HG03565 (cell line): ENCODE measurements around the gene PTP4A1.
"Not testable (repeated sequence)": the region's sequence is repeated elsewhere in the genome, so short reads cannot be mapped to it uniquely, and the experiment has no call there.

Experiments
- ATAC-seq: cut with Tn5 transposase; IDR thresholded peaks from one replicate; pipeline ENCODE4 v1.9.1; 2021; ENCODE audit warnings: mild to moderate bottlenecking, moderate library complexity; ENCODE audit not compliant: unreplicated experiment

The PTP4A1 gene

GRCh38 chr6:63581355-63582013 lies 9.2 kb downstream of the PTP4A1 start:
- no peak for ATAC-seq

GRCh38 chr6:63582579-63583231 lies 10.4 kb downstream of the PTP4A1 start:
- ATAC-seq: no peak

- ATAC-seq: no peak
These were observed 11.8 kb downstream of the PTP4A1 start for GRCh38 chr6:63584125-63584514.

DNA sequence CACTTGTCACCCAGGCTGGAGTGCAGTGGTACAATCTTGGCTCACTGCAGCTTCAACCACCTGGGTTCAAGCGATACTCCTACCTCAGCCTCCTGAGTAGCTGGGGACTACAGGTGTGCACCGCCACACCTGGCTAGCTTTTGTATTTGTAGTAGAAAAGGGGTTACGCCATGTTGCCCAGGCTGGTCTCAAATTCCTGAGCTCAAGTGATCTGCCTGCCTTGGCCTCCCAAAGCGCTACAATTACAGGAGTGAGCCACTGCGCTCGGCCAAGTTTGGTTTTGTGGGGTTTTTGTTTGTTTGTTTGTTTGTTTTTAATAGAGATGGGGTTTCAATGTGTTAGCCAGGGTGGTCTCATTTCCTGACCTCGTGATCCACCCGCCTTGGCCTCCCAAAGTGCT lies 12.3 kb downstream of the PTP4A1 start:
- no peak for ATAC-seq

GRCh38 chr6:63585652-63586051 lies 13.4 kb downstream of the PTP4A1 start:
- not testable (repeated sequence) for ATAC-seq

DNA sequence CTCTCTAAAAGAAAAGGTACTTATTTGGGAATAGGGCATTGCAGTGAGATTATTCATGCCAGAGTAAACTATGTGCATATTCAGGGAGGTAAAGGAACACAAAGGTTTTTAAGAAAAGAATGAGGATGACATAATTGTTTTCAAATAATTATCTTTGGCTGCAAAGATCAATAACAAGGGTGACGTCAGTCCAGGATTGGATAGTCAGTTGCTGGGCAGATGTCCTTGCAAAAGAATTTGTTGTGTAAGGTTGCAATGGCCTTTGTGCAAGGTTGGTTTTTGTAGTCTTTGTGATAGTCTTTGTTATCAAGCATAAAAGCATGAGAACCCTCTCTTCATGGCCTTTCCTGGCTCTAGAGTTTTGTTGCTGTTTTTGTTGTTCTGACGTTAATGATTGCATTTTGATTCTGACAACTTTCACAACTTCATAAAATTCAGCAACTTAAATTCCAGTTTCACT lies 17.7 kb downstream of the PTP4A1 start:
- no peak for ATAC-seq

GRCh38 chr6:63592886-63593285 lies 20.6 kb downstream of the PTP4A1 start:
- no peak for ATAC-seq

DNA sequence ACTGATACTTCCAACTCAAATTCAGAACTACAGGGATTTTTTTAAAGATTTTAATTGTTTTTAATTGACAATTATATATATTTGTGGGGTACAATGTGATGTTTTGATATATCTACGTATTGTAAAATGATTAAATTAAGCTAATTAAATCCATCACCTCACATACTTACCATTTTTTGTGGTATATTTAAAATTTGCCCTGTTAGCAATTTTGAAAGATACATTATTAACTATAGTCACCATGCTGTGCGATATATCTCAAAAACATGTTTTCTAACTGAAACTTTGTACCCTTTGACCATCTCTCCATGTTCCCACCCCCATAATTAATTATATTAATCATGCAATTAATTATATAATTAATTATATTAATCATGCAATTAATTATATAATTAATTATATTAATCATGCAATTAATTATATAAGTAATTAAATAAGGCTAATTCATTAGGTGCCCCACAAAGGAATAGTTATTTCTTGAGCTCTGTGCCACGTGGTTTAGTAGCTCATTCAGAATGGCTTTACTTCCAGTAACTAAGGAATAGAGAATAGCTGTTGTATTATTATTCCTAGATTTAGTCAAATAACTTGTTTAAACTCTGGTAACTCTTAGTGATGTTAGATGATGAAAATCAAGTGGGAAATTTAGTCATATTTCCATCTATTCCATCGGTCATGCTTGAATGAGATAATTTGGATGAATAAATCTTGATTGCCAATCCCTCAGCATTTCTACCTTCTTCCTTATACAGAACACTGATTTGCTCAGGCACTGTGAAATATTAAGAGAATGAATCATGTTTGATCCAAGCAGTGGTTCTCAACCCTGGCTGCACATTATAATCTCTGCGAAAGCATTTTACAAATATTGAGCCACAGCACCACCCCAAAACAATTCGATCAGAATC lies 25.1 kb downstream of the PTP4A1 start:
- ATAC-seq: no peak

DNA sequence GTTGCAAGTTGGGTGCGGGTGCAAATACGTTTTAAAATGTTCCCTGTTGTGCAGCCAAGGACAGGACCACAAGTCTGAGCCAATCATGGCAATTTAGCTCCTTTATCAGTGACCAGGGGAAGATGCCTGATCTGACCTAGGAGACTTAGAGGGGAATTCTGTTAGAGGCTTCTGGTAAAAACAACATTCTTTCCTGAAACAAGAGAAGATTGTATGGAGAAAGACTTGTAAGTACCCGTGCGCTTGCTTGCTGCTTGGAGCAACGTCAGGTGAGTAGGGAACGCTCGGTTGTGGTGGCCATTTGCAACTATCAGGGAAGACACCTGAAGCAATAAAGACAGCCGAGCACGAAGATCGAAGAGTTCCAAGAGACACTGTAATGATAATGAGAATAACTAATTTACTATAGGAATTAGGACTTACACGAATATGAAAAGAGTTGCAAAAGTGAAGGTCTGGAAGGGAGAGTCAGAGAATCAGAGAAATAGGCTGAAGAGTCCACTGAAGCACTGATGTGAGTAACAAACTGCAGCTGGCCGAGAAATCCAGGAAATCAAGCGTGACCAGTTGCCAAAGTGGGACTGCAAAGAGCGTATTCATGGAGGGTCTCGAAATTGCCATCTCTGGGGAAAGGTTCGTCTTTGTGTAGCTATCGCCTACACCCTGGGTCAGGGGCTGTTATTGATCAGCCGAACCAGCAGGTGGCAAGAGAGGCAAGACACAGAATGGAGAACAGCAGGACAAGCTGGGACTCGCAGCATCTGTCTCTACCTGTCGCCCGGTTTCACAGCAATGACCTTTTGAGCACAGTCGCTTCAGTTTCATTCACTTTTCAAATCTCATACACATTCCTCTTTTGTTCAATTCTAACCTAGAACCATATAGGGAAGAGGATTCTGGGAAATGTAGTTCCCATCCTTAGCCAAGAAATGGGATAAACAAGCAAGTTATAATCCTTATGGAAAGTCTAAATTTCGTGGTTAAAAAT lies 26.1 kb downstream of the PTP4A1 start:
- peak; percentile 99 for ATAC-seq

DNA sequence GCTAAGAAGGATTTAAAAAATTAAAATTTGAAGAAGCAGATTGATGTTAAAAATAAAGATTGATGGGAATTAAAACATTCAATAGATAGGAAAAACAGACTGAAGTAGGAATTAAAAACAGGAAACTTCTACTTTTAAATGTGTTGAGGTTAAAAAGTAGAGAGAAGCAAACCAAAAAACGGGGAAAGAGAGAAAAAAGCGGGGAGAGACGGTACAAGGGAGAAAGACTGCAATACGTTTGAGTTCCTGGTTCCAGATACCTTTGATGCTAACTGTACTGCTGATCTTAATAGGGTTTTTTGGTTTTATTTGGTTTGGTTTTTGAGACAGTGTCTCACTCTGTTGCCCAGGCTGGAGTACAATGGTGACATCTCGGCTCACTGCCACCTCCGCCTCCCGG lies 27.0 kb downstream of the PTP4A1 start:
- no peak for ATAC-seq

GRCh38 chr6:63600136-63600535 lies 27.9 kb downstream of the PTP4A1 start:
- ATAC-seq: no peak

DNA sequence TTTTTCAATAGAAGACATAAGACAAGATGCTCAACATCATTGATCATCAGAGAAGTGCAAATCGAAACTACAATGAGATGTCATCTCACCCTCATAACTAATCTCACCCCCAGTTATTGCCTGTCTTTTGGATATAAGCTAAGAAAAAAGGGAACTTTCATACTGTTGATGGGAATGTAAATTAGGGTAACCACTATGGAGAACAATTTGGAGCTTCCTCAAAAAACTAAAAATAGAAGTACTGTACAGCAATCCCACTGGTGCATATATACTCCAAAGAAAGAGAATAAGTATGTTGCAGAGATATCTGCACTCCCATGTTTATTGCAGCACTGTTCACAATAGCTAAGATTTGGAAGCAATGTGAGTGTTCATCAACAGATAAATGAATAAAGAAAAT lies 37.0 kb downstream of the PTP4A1 start:
- no peak for ATAC-seq

- ATAC-seq: no peak
These were observed 38.7 kb downstream of the PTP4A1 start for GRCh38 chr6:63610944-63611343.

DNA sequence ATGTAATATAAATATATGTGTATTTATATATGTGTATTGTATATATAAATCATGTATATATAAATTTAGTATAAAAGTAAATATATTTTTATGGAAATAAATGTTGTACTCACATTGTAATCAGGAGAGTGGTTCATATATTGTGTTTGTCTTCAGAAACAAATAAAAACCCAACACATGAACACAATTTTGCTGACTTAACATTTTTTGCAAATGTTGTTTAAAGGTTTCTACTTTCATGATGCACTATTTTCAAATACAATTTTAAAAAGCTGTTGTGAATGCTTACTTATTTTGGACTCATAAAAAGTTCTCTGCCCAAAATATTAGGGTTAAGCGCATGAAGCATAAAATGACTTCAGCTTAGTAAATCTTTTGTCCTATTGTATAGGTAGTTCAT lies 39.3 kb downstream of the PTP4A1 start:
- no peak for ATAC-seq

DNA sequence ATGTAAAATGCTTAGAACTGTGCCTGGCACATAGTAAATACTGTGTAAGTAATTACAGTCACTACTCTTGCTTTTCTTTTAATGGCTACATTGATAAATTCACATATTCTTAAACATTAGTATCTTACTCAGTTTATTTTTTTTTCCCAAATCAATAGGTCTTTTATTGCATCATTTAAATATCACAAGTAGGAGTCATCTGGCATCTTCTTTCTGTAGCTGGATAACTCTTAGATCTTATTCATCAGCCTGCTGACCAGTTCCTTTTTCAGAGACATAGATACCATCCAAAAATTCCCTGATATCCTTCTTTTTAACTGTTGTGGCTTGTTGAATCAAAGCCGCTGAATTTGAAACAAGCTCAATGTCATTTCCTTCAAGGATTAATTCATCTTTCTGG lies 43.3 kb downstream of the PTP4A1 start:
- ATAC-seq: no peak
